Thyroid gland (tissue), 4 donors: Measurements from ENCODE around the gene CFAP69. TPM values are rescaled to one million over a fixed set of nuclear protein-coding genes. Genes with fewer than 3 reads are reported as not detected.
"Not testable (repeated sequence)": the region's sequence is repeated elsewhere in the genome, so short reads cannot be mapped to it uniquely, and the experiment has no call there.

Source experiments
- DNase-seq, 2 donors: peaks; one replicate each; pipeline ENCODE4 v3.0.0-alpha.2; 2019
- H3K27ac ChIP-seq, 3 donors: fragments of 200-600 bp; sonication (generic); 1 replicate in 2 of 3; 2 replicates in 1 of 3; pipeline ENCODE4 v1.5.1; 2016 to 2019; ENCODE audit warnings: mild to moderate bottlenecking in 1 of 3, moderate library complexity in 1 of 3
- H3K27me3 ChIP-seq: fragments of 200-600 bp; sonication (generic); one replicate; pipeline ENCODE4 v1.5.1; 2019
- H3K36me3 ChIP-seq, 2 donors: fragments of 200-600 bp; sonication (generic); one replicate each; pipeline ENCODE4 v1.5.1; 2016 to 2019
- H3K4me1 ChIP-seq, 2 donors: fragments of 200-600 bp; sonication (generic); one replicate each; pipeline ENCODE4 v1.5.1; 2017 to 2019
- H3K4me3 ChIP-seq, 3 donors: fragments of 200-600 bp; sonication (generic); replicated peaks in 1 of 3; 1 replicate in 2 of 3; 2 replicates in 1 of 3; pipeline ENCODE4 v1.5.1; 2016; ENCODE audit warnings: mild to moderate bottlenecking in 1 of 3
- H3K9me3 ChIP-seq: fragments of 200-600 bp; sonication (generic); one replicate; pipeline ENCODE4 v1.5.1; 2017
- CTCF ChIP-seq, 6 experiments: fragments of 200-600 bp in 3 of 6; fragments of 450-650 bp in 3 of 6; sonication (generic) in 3 of 6; IDR thresholded peaks; one replicate each; pipeline ENCODE4 v1.5.1; 2016 to 2019; ENCODE audit warnings: antibody characterized with exemption in 6 of 6, mild to moderate bottlenecking in 2 of 6, inconsistent platforms in 1 of 6, moderate library complexity in 1 of 6
- POLR2A ChIP-seq, 2 donors: fragments of 450-650 bp; IDR thresholded peaks; one replicate each; pipeline ENCODE4 v1.6.1; 2017; ENCODE audit warnings: antibody characterized with exemption in 2 of 2, mild to moderate bottlenecking in 2 of 2, moderate library complexity in 1 of 2
- WGBS, 2 donors: methylation state at CpG; one replicate each; pipeline ENCODE4 v1.1.5; 2017; 5-methylcytosine and 5-hydroxymethylcytosine counted together
- intact Hi-C: fragments of 100-400 bp; cut with DNase I; formaldehyde crosslinking; loops from one replicate; pipeline ENCODE4 v1.15.1; 2023
- total RNA-seq, 4 donors: library from RNA; depleted of rRNA; stranded (reverse); fragments of >200 nt; gene quantifications; one replicate each; pipeline ENCODE4 v1.2.3, GENCODE V29; 2016

Gene CFAP69
- total RNA-seq, 4 donors from 2014 or later = 12.6 to 73.8 (median 32.5) TPM

DNA sequence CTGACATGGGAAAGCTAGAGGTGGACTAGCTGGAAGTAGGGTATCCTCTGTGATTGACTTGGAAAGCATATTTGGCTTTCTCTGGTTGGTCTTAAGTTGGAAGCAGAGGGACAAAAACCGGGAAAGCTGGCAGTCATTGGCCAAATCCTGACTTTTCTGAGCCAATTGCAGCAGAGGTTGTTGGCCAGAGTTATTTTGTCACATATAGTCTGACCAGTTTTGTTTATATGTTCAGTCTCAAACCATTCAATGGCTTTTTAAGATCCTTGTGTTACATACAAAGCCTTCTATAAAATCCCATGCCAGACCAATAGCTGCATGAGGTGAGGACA, 6.3 kb downstream of the CFAP69 start:
- no peaks in the 10 kb centered on the region for H3K36me3 ChIP-seq
- no peak for TF ChIP-seq CTCF (IDR thresholded peaks at IDR 0.05)
- no peak for TF ChIP-seq POLR2A (IDR thresholded peaks at IDR 0.05)
- no peak overlapping the region for H3K27ac ChIP-seq
- DNase-seq = no peak
- 67 to 95% methylated on average over 1 of the region's 1 CpG for WGBS, 2 donors
- no peaks in the 10 kb centered on the region for H3K9me3 ChIP-seq
- intact Hi-C loops = no loop called here
- no peak overlapping the region for H3K4me3 ChIP-seq
- no peaks in the 10 kb centered on the region for H3K27me3 ChIP-seq
- H3K4me1 ChIP-seq = peaks cover 4 to 8% of the 10 kb centered on the region in 2 donors

DNA sequence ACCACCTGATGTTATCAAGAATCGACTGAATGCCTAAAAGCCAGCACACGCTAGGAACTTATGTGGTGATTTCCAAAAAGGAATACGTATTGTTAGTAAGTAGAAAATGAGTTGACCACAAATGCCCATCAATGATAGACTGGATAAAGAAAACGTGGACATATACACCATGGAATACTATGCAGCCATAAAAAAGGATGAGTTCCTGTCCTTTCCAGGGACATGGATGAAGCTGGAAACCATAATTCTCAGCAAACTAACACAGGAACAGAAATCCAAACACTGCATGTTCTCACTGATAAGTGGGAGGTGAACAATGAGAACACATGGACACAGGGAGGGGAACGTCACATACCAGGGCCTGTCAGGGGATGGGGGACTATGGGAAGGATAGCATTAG, 11.0 kb downstream of the CFAP69 start:
- H3K36me3 ChIP-seq, H3K4me3 ChIP-seq, intact Hi-C loops, H3K9me3 ChIP-seq, H3K27me3 ChIP-seq, H3K4me1 ChIP-seq, DNase-seq, H3K27ac ChIP-seq: not testable (repeated sequence)
- WGBS, 2 donors = 96 to 97% methylated on average over 5 of the region's 5 CpGs

DNA sequence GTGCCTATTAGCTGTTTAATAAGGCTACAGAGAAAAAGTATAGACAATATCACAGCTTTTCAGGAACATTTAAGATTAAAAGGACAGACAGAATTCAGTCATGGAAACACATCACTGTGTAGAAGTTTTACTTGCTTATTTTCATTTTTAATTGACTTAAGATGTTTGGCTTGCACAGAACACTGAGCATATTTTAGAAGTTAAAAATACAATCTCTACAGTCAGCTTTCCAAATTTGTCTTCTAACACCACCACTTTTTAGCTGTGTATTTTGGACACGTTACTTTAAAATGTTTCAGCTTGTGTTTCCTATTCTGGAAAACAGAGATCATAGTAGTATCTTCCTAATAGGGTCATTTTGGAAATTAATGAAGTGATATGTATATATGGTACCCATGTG, 11.8 kb downstream of the CFAP69 start:
- Histone ChIP-seq H3K4me1 (no peaks in the 10 kb centered on the region), H3K9me3 (no peaks in the 10 kb centered on the region), H3K27ac (no peak overlapping the region), H3K36me3 (no peaks in the 10 kb centered on the region), H3K4me3 (no peak overlapping the region), H3K27me3 (no peaks in the 10 kb centered on the region)
- TF ChIP-seq POLR2A (IDR thresholded peaks at IDR 0.05) (no peak), CTCF (IDR thresholded peaks at IDR 0.05) (no peak)
- 78 to 81% methylated on average over 1 of the region's 1 CpG for WGBS, 2 donors
- intact Hi-C loops = no loop called here
- DNase-seq = no peak

- no peaks in the 10 kb centered on the region for H3K9me3 ChIP-seq
- intact Hi-C loops = no loop called here
- TF ChIP-seq CTCF (IDR thresholded peaks at IDR 0.05) (no peak), POLR2A (IDR thresholded peaks at IDR 0.05) (no peak)
- no peak for DNase-seq
- no peak overlapping the region for H3K27ac ChIP-seq
- no peaks in the 10 kb centered on the region for H3K27me3 ChIP-seq
- H3K36me3 ChIP-seq = no peaks in the 10 kb centered on the region
- H3K4me3 ChIP-seq = no peak overlapping the region
- H3K4me1 ChIP-seq = no peaks in the 10 kb centered on the region
These were observed 16.5 kb downstream of the CFAP69 start for GRCh38 chr7:90261441-90261840.

GRCh38 chr7:90262438-90262837, 17.5 kb downstream of the CFAP69 start:
- Histone ChIP-seq H3K27ac (no peak overlapping the region), H3K4me1 (no peaks in the 10 kb centered on the region), H3K27me3 (no peaks in the 10 kb centered on the region), H3K36me3 (no peaks in the 10 kb centered on the region), H3K9me3 (no peaks in the 10 kb centered on the region), H3K4me3 (no peak overlapping the region)
- TF ChIP-seq CTCF (IDR thresholded peaks at IDR 0.05) = peak in 4 of 6 experiments; percentile 17 to 57 (median 50)
- TF ChIP-seq POLR2A (IDR thresholded peaks at IDR 0.05) = no peak
- intact Hi-C loops = no loop called here
- no peak for DNase-seq

- intact Hi-C loops = no loop called here
- no peaks in the 10 kb centered on the region for H3K27me3 ChIP-seq
- no peak overlapping the region for H3K4me3 ChIP-seq
- H3K36me3 ChIP-seq = no peaks in the 10 kb centered on the region
- WGBS, 2 donors = 66 to 81% methylated on average over 3 of the region's 3 CpGs
- no peak for TF ChIP-seq CTCF (IDR thresholded peaks at IDR 0.05)
- TF ChIP-seq POLR2A (IDR thresholded peaks at IDR 0.05) = no peak
- no peaks in the 10 kb centered on the region for H3K9me3 ChIP-seq
- H3K27ac ChIP-seq = peak overlapping the region; percentile 23 to 50 (median 39)
- DNase-seq = no peak
- no peaks in the 10 kb centered on the region for H3K4me1 ChIP-seq
These were observed 21.8 kb downstream of the CFAP69 start for GRCh38 chr7:90266808-90267207.
